H9 (cell line): Measurements from ENCODE around the gene ENHO. TPM values are rescaled to one million over a fixed set of nuclear protein-coding genes. Genes with fewer than 3 reads are reported as not detected.
A peak's percentile ranks its signal among the peaks of the same experiment; 100 is the strongest.

Source experiments
- DNase-seq: peaks from one replicate; pipeline ENCODE4 v3.0.0-alpha.2; 2017
- H2AFZ ChIP-seq: one replicate; pipeline ENCODE4 v1.6.1; 2013; ENCODE audit warnings: mild to moderate bottlenecking, low read length, control low read depth, moderate library complexity
- H2AK5ac ChIP-seq: 2 replicates; pipeline ENCODE4 v1.6.1; 2013; ENCODE audit warnings: low read length, control low read depth, mixed read lengths; ENCODE audit not compliant: insufficient read length
- H2BK120ac ChIP-seq: one replicate; pipeline ENCODE4 v1.6.1; 2013; ENCODE audit warnings: low read depth, mild to moderate bottlenecking, low read length, control low read depth, inconsistent platforms; ENCODE audit not compliant: poor library complexity, severe bottlenecking
- H2BK12ac ChIP-seq: 2 replicates; pipeline ENCODE4 v1.6.1; 2013; ENCODE audit warnings: low read length, control low read depth, mixed read lengths, low read depth; ENCODE audit not compliant: insufficient read length
- H2BK15ac ChIP-seq: 2 replicates; pipeline ENCODE4 v1.6.1; 2013; ENCODE audit warnings: low read depth, low read length, control low read depth
- H2BK20ac ChIP-seq: one replicate; pipeline ENCODE4 v1.6.1; 2013; ENCODE audit warnings: low read depth, mild to moderate bottlenecking, low read length, control low read depth, inconsistent platforms; ENCODE audit not compliant: poor library complexity, severe bottlenecking
- H2BK5ac ChIP-seq: 2 replicates; pipeline ENCODE4 v1.6.1; 2013; ENCODE audit warnings: low read length, control low read depth, mixed read lengths; ENCODE audit not compliant: insufficient read length
- H3K14ac ChIP-seq: 2 replicates; pipeline ENCODE4 v1.6.1; 2013; ENCODE audit warnings: low read length, control low read depth; ENCODE audit not compliant: insufficient read depth
- H3K18ac ChIP-seq: 2 replicates; pipeline ENCODE4 v1.6.1; 2013; ENCODE audit warnings: low read depth, mild to moderate bottlenecking, mixed read lengths, low read length, control low read depth; ENCODE audit not compliant: insufficient read length
- H3K23ac ChIP-seq: 2 replicates; pipeline ENCODE4 v1.6.1; 2013; ENCODE audit warnings: low read length, control low read depth, mixed read lengths, low read depth; ENCODE audit not compliant: insufficient read length
- H3K23me2 ChIP-seq: 2 replicates; pipeline ENCODE4 v1.6.1; 2013; ENCODE audit warnings: low read depth, mild to moderate bottlenecking, mixed read lengths, low read length, control low read depth; ENCODE audit not compliant: insufficient read length, poor library complexity, severe bottlenecking
- H3K27ac ChIP-seq: 2 replicates; pipeline ENCODE4 v1.5.1; 2013; ENCODE audit warnings: low read length, control low read depth, mixed read lengths, low read depth; ENCODE audit not compliant: insufficient read length
- H3K27me3 ChIP-seq: 2 replicates; pipeline ENCODE4 v1.6.1; 2013; ENCODE audit warnings: low read length, control low read depth, inconsistent platforms; ENCODE audit not compliant: insufficient read depth
- H3K4ac ChIP-seq: 2 replicates; pipeline ENCODE4 v1.6.1; 2013; ENCODE audit warnings: low read depth, mild to moderate bottlenecking, control low read depth, inconsistent platforms, low read length, moderate library complexity
- H3K4me1 ChIP-seq: 2 replicates; pipeline ENCODE4 v1.6.1; 2013; ENCODE audit warnings: low read length, control low read depth, inconsistent platforms; ENCODE audit not compliant: insufficient read depth
- H3K4me2 ChIP-seq: 2 replicates; pipeline ENCODE4 v1.6.1; 2013; ENCODE audit warnings: low read length, control low read depth, mixed read lengths; ENCODE audit not compliant: insufficient read length, insufficient read depth
- H3K56ac ChIP-seq: 2 replicates; pipeline ENCODE4 v1.6.1; 2013; ENCODE audit warnings: low read depth, mild to moderate bottlenecking, mixed read lengths, low read length, control low read depth; ENCODE audit not compliant: insufficient read length
- H3K79me1 ChIP-seq: 2 replicates; pipeline ENCODE4 v1.6.1; 2013; ENCODE audit warnings: low read depth, mild to moderate bottlenecking, moderate library complexity, low read length, control low read depth, inconsistent platforms; ENCODE audit not compliant: insufficient read depth, poor library complexity, severe bottlenecking
- H3K79me2 ChIP-seq: 2 replicates; pipeline ENCODE4 v1.6.1; 2013; ENCODE audit warnings: low read length, control low read depth, inconsistent platforms; ENCODE audit not compliant: insufficient read depth
- H3K9ac ChIP-seq: 2 replicates; pipeline ENCODE4 v1.6.1; 2013; ENCODE audit warnings: low read length, control low read depth, mixed read lengths; ENCODE audit not compliant: insufficient read length; ENCODE audit errors: extremely low read depth
- H3K9me3 ChIP-seq: one replicate; pipeline ENCODE4 v1.6.1; 2013; ENCODE audit warnings: low read depth, low read length, inconsistent platforms; ENCODE audit not compliant: control insufficient read depth
- H3T11ph ChIP-seq: one replicate; pipeline ENCODE4 v1.6.1; 2013; ENCODE audit warnings: mild to moderate bottlenecking, low read length, control low read depth, inconsistent platforms
- H4K20me1 ChIP-seq: one replicate; pipeline ENCODE4 v1.6.1; 2013; ENCODE audit not compliant: control insufficient read depth, insufficient read length, insufficient read depth
- H4K5ac ChIP-seq: 2 replicates; pipeline ENCODE4 v1.6.1; 2013; ENCODE audit warnings: low read depth, mild to moderate bottlenecking, mixed read lengths, low read length, control low read depth; ENCODE audit not compliant: insufficient read length
- H4K8ac ChIP-seq: replicated peaks from 2 replicates; pipeline ENCODE4 v1.6.1; 2013; ENCODE audit warnings: low read length, control low read depth, mixed read lengths, low read depth; ENCODE audit not compliant: insufficient read length
- H4K91ac ChIP-seq: 2 replicates; pipeline ENCODE4 v1.6.1; 2013; ENCODE audit warnings: low read depth, mild to moderate bottlenecking, moderate library complexity, mixed read lengths, low read length, control low read depth; ENCODE audit not compliant: insufficient read length
- H3K27ac Mint-ChIP-seq, 3 experiments: 2 replicates in 2 of 3; 3 replicates in 1 of 3; pipeline ENCODE4 v1.8.0; 2020 to 2021; ENCODE audit warnings: mixed read lengths in 3 of 3, mild to moderate bottlenecking in 1 of 3, moderate library complexity in 1 of 3
- H3K27me3 Mint-ChIP-seq: 2 replicates; pipeline ENCODE4 v1.8.0; 2021; ENCODE audit warnings: low read depth, mild to moderate bottlenecking, moderate library complexity, mixed read lengths
- H3K36me3 Mint-ChIP-seq, 3 experiments: 2 replicates in 2 of 3; 3 replicates in 1 of 3; pipeline ENCODE4 v1.8.0; 2020 to 2021; ENCODE audit warnings: low read depth in 3 of 3, mixed read lengths in 3 of 3; ENCODE audit not compliant: insufficient read depth in 1 of 3
- H3K4me1 Mint-ChIP-seq, 2 experiments: 2 replicates each; pipeline ENCODE4 v1.8.0; 2020; ENCODE audit warnings: mixed read lengths in 2 of 2
- H3K4me3 Mint-ChIP-seq, 2 experiments: 2 replicates in 1 of 2; 3 replicates in 1 of 2; pipeline ENCODE4 v1.8.0; 2020 to 2021; ENCODE audit warnings: mild to moderate bottlenecking in 2 of 2, mixed read lengths in 2 of 2, moderate library complexity in 1 of 2
- H3K9me3 Mint-ChIP-seq, 2 experiments: 2 replicates in 1 of 2; 3 replicates in 1 of 2; pipeline ENCODE4 v1.8.0; 2020; ENCODE audit warnings: mild to moderate bottlenecking in 2 of 2, mixed read lengths in 2 of 2, moderate library complexity in 1 of 2
- WGBS: extraction: QIAGEN DNeasy Blood & Tissue Kit; methylation state at CpG from one replicate; pipeline ENCODE4 v1.1.7; 2013; ENCODE audit warnings: missing lambda C conversion rate, low lambda C conversion rate, mixed read lengths; ENCODE audit not compliant: insufficient read length; ENCODE audit errors: extremely low coverage; 5-methylcytosine and 5-hydroxymethylcytosine counted together
- total RNA-seq: library from RNA; stranded (reverse); gene quantifications from 2 replicates; pipeline ENCODE4 v1.2.1, GENCODE V29; 2021
- TF ChIP-seq, protein P1 (sequence below): fragments of 200-600 bp; sonication (generic); conservative IDR thresholded peaks from 3 replicates; pipeline ENCODE4 v1.8.0; 2021; ENCODE audit warnings: antibody characterized with exemption, mild to moderate bottlenecking

ENHO gene
- total RNA-seq, 1 experiment from 2014 or later, result 14.5 TPM

DNA sequence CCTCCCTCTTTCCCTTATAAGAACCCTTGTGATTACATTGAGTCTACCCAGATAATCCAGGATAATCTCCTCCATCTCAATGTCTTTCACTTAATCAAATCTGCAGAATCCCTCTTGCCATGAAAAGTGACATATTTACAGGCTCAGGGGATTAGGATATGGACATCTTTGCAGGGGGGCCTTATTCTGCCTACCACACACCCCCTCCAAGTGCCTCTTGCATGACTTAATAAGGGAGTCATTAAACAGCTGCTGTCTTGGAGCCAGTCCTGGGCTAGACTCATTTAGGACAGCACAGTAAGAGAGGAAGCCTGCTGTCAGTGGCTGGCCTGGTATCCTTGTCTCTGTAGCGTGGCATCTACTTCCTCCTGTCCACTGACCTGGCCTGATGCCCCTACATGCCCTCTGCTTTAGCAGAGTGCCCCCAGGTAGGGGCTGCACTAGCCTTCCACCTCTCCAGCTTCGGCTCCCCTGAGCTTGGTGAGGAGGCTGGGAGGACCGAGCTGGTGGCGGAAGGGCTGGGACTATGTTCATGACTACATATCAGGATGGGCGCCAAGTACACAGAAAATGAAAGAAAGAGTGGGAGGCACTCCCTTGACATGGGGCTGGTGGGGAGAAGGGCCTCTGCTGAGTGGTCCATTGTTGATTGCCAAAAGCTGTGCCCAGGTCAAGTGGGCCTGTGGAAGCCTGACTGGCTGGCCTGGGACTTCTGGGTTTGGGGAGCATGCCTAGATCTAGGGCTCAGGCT lies 17.2 kb downstream of the ENHO start:
- Mint-ChIP-seq H3K27me3 (peaks cover 3% of the 10 kb centered on the region; the same call in 1 of the 2 replicates), H3K4me1 (peaks cover 12 to 20% of the 10 kb centered on the region in 2 experiments), H3K9me3 (no peaks in the 10 kb centered on the region), H3K4me3 (no peak overlapping the region), H3K36me3 (no peaks in the 10 kb centered on the region), H3K27ac (0 out of 7 replicates have a peak overlapping the region, but pooled peaks of 1 of the 3 experiments have one; percentile 4)
- Histone ChIP-seq H2BK120ac (no peak overlapping the region), H2AFZ (no peak overlapping the region), H4K20me1 (no peaks in the 10 kb centered on the region), H3K56ac (no peak overlapping the region), H3K79me2 (no peaks in the 10 kb centered on the region), H2BK20ac (no peak overlapping the region), H3K23ac (no peak overlapping the region), H3K4me1 (no peaks in the 10 kb centered on the region; the same call in 1 of the 2 replicates), H4K5ac (no peak overlapping the region), H3K23me2 (no peaks in the 10 kb centered on the region), H2BK15ac (no peak overlapping the region), H3K4me2 (no peak overlapping the region), H4K91ac (no peak overlapping the region), H3K18ac (no peak overlapping the region), H3K79me1 (no peaks in the 10 kb centered on the region), H2AK5ac (no peak overlapping the region), H2BK5ac (no peak overlapping the region), H3K14ac (no peak overlapping the region), H3K9ac (no peak overlapping the region), H3T11ph (no peak overlapping the region), H3K27me3 (no peaks in the 10 kb centered on the region), H4K8ac (no peak overlapping the region), H3K9me3 (no peaks in the 10 kb centered on the region), H3K27ac (no peak overlapping the region), H2BK12ac (no peak overlapping the region), H3K4ac (no peak overlapping the region)
- DNase-seq, result no peak
- TF ChIP-seq, protein P1, sequence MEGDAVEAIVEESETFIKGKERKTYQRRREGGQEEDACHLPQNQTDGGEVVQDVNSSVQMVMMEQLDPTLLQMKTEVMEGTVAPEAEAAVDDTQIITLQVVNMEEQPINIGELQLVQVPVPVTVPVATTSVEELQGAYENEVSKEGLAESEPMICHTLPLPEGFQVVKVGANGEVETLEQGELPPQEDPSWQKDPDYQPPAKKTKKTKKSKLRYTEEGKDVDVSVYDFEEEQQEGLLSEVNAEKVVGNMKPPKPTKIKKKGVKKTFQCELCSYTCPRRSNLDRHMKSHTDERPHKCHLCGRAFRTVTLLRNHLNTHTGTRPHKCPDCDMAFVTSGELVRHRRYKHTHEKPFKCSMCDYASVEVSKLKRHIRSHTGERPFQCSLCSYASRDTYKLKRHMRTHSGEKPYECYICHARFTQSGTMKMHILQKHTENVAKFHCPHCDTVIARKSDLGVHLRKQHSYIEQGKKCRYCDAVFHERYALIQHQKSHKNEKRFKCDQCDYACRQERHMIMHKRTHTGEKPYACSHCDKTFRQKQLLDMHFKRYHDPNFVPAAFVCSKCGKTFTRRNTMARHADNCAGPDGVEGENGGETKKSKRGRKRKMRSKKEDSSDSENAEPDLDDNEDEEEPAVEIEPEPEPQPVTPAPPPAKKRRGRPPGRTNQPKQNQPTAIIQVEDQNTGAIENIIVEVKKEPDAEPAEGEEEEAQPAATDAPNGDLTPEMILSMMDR, result no peak
- no CpG with 5 or more reads among the region's 5 CpGs for WGBS
